Esophagus squamous epithelium (tissue), 4 donors: ENCODE measurements around the gene CDK11B.

ENCODE experiments used
- CTCF ChIP-seq, 6 experiments: fragments of 450-650 bp in 4 of 6; fragments of 200-600 bp in 2 of 6; sonication (generic) in 2 of 6; IDR thresholded peaks; one replicate each; pipeline ENCODE4 v1.5.1; 2016 to 2019; ENCODE audit warnings: antibody characterized with exemption in 6 of 6, mild to moderate bottlenecking in 4 of 6, moderate library complexity in 4 of 6
- POLR2A ChIP-seq, 4 donors: fragments of 450-650 bp; IDR thresholded peaks; one replicate each; pipeline ENCODE4 v1.6.1; 2017; ENCODE audit warnings: antibody characterized with exemption in 4 of 4, mild to moderate bottlenecking in 4 of 4, moderate library complexity in 3 of 4

- no peak for TF ChIP-seq POLR2A (IDR thresholded peaks at IDR 0.05)
- no peak for TF ChIP-seq CTCF (IDR thresholded peaks at IDR 0.05)
These were observed 56.4 kb downstream of the CDK11B start for GRCh38 chr1:1602304-1602967.
